GM13976 (cell line): ENCODE measurements around the gene NFX1.
"Not testable (repeated sequence)": the region's sequence is repeated elsewhere in the genome, so short reads cannot be mapped to it uniquely, and the experiment has no call there.

Experiments used
- DNase-seq: peaks from one replicate; pipeline ENCODE4 v3.0.0; 2012; ENCODE audit warnings: low spot score
- CTCF ChIP-seq: IDR thresholded peaks from 2 replicates; pipeline ENCODE4 v1.5.1; 2012; ENCODE audit warnings: borderline replicate concordance, mild to moderate bottlenecking; ENCODE audit not compliant: insufficient read depth; ENCODE audit errors: extremely low read depth, missing control alignments, control extremely low read depth
- in situ Hi-C: fragments of 300-500 bp; cut with MboI; formaldehyde crosslinking; loops from one replicate; pipeline ENCODE4 v1.12.0; 2022; ENCODE audit warnings: low sequenced_read_pairs, mixed read lengths, inconsistent platforms; ENCODE audit not compliant: unreplicated experiment

The NFX1 gene

DNA sequence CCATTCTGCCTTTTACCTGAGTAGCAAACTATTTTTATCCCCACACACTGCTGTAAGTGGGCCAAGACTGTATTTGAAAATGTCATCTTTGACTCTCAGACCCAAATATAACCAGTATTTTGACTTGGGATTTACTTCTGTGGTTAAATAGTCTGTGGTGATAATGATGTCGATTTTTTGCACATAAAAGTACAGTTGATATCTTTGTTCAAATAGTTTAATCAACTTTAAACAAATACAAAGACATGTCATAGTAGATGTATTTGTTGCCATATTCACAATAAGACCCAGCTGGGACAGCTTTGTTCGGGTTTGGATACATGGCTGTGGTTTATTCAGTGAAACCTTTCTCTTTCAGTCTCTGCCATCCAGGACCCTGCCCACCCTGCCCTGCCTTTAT is 20.4 kb downstream of the NFX1 start:
- DNase-seq, result no peak
- in situ Hi-C loops, result no loop called here
- no peak for TF ChIP-seq CTCF

DNA sequence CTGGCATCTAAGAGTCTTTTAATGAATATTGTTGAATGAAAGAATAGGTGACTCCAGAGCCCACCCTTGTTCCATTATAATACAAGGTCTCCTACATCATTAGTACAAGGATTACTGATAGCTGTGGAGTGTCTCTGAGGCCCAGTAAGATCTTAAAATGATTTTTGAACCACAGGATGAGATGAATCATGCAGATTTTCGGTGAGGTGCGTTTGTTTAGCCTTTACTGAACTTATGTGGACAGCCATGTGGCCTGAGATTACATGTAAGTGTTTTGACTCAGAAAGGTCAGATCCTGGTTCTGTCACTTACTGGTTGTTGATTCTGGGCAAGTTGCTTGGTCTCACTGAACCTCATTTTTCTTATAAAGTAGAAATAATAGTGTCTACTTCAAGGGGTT is 21.6 kb downstream of the NFX1 start:
- no peak for DNase-seq
- no peak for TF ChIP-seq CTCF
- in situ Hi-C loops, result no loop called here

DNA sequence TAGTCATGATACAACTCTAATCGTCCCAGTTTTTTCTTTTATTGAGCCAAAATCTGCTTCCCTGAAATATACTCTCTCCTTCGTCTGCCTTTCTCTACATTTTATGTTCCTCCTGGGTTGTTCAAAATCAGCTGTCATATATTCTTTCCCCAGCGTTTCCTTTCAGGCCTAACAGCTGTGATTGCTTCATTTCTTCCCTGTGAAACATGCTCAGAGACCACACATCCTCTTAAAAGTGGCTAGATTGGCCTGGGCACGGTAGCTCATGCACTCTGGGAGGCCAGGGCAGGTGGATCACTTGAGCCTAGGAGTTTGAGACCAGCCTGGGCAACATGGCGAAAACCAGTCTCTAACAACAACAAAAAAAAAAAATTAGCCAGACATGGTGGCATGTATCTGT is 25.1 kb downstream of the NFX1 start:
- DNase-seq, result no peak
- TF ChIP-seq CTCF, result no peak
- in situ Hi-C loops, result no loop called here

- DNase-seq, in situ Hi-C loops: not testable (repeated sequence)
These were observed 26.8 kb downstream of the NFX1 start for GRCh38 chr9:33317136-33317535.

- in situ Hi-C loops, result no loop called here
- no peak for DNase-seq
- TF ChIP-seq CTCF, result no peak
These were observed 27.9 kb downstream of the NFX1 start for GRCh38 chr9:33318225-33318624.

GRCh38 chr9:33318781-33319180 is 28.5 kb downstream of the NFX1 start:
- in situ Hi-C loops, result no loop called here
- no peak for TF ChIP-seq CTCF
- DNase-seq, result no peak

GRCh38 chr9:33320230-33320567 is 29.9 kb downstream of the NFX1 start:
- TF ChIP-seq CTCF, result no peak
- no peak for DNase-seq
- in situ Hi-C loops, result no loop called here
